ENCODE results near the gene EIF1.

Gene EIF1

DNA sequence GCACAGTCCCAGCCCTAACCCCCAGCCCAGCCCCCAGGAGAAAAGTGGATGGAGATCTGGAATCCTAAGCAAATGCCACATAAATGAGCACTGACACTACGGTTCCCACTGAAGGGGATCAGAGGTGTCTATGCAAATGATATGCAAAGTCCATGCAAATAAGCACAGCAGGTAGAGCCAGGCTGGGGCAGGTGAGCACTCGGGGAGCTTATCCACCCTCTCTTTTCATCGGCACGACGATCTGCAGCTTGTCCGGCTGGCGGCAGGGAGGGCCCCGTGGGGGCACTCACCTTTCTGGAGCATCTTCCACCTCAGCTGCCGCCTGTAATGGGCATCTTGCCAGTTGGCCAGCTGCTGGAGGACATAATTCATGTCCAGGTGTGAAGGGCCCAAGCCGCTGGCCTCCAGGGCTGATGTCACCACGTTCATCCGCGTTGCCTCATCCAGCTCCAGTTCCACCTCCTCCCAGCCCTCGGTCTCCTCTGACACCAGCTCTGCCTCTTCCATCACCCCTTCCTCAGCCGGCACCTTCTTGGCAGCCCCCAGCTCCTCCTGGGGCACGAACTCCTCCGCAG lies 35.9 kb downstream of the EIF1 start:
- peak; percentile 70 for TF ChIP-seq NFIC (IDR thresholded peaks at IDR 0.05)
- no peak; the same call in 1 of the 2 replicates for TF ChIP-seq TCF12 (IDR thresholded peaks at IDR 0.05; ENCODE audit: low read depth)
- TF ChIP-seq CEBPB (IDR thresholded peaks at IDR 0.05) = 0 out of 2 replicates have a peak, but pooled peaks have one; percentile 11

- TF ChIP-seq MAX (IDR thresholded peaks at IDR 0.05) (no peak), CEBPB (IDR thresholded peaks at IDR 0.05) (no peak), EP300 (IDR thresholded peaks at IDR 0.05; ENCODE audit: borderline replicate concordance) (no peak), NFIC (IDR thresholded peaks at IDR 0.05) (no peak), RAD21 (IDR thresholded peaks at IDR 0.05; ENCODE audit: low read depth) (no peak), FOXM1 (IDR thresholded peaks at IDR 0.05; ENCODE audit: borderline replicate concordance, low read depth) (no peak), TAF1 (IDR thresholded peaks at IDR 0.05; ENCODE audit: low read depth) (no peak), USF1 (IDR thresholded peaks at IDR 0.05) (no peak), CREB1 (IDR thresholded peaks at IDR 0.05; ENCODE audit: low read depth) (no peak), YY1 (IDR thresholded peaks at IDR 0.05; ENCODE audit: low read depth) (no peak), EGR1 (IDR thresholded peaks at IDR 0.05) (no peak), TEAD4 (IDR thresholded peaks at IDR 0.05) (no peak), TCF12 (IDR thresholded peaks at IDR 0.05; ENCODE audit: low read depth) (no peak), ZBTB7A (IDR thresholded peaks at IDR 0.05; ENCODE audit: low read depth) (no peak)
- TF ChIP-seq, protein P1, sequence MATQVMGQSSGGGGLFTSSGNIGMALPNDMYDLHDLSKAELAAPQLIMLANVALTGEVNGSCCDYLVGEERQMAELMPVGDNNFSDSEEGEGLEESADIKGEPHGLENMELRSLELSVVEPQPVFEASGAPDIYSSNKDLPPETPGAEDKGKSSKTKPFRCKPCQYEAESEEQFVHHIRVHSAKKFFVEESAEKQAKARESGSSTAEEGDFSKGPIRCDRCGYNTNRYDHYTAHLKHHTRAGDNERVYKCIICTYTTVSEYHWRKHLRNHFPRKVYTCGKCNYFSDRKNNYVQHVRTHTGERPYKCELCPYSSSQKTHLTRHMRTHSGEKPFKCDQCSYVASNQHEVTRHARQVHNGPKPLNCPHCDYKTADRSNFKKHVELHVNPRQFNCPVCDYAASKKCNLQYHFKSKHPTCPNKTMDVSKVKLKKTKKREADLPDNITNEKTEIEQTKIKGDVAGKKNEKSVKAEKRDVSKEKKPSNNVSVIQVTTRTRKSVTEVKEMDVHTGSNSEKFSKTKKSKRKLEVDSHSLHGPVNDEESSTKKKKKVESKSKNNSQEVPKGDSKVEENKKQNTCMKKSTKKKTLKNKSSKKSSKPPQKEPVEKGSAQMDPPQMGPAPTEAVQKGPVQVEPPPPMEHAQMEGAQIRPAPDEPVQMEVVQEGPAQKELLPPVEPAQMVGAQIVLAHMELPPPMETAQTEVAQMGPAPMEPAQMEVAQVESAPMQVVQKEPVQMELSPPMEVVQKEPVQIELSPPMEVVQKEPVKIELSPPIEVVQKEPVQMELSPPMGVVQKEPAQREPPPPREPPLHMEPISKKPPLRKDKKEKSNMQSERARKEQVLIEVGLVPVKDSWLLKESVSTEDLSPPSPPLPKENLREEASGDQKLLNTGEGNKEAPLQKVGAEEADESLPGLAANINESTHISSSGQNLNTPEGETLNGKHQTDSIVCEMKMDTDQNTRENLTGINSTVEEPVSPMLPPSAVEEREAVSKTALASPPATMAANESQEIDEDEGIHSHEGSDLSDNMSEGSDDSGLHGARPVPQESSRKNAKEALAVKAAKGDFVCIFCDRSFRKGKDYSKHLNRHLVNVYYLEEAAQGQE (IDR thresholded peaks at IDR 0.05; ENCODE audit: low read depth) = no peak
These were observed 36.4 kb downstream of the EIF1 start for GRCh38 chr17:41725134-41725533.

- no peak for TF ChIP-seq RAD21 (IDR thresholded peaks at IDR 0.05; ENCODE audit: low read depth)
- no peak for TF ChIP-seq ZBTB7A (IDR thresholded peaks at IDR 0.05; ENCODE audit: low read depth)
- no peak for TF ChIP-seq EGR1 (IDR thresholded peaks at IDR 0.05)
- no peak for TF ChIP-seq TEAD4 (IDR thresholded peaks at IDR 0.05)
- no peak for TF ChIP-seq FOXM1 (IDR thresholded peaks at IDR 0.05; ENCODE audit: borderline replicate concordance, low read depth)
- TF ChIP-seq CREB1 (IDR thresholded peaks at IDR 0.05; ENCODE audit: low read depth) = no peak
- no peak for TF ChIP-seq USF1 (IDR thresholded peaks at IDR 0.05)
- no peak for TF ChIP-seq MAX (IDR thresholded peaks at IDR 0.05)
- TF ChIP-seq EP300 (IDR thresholded peaks at IDR 0.05; ENCODE audit: borderline replicate concordance) = no peak
- TF ChIP-seq CEBPB (IDR thresholded peaks at IDR 0.05) = no peak
- TF ChIP-seq NFIC (IDR thresholded peaks at IDR 0.05) = no peak
- no peak for TF ChIP-seq YY1 (IDR thresholded peaks at IDR 0.05; ENCODE audit: low read depth)
- TF ChIP-seq, protein P1 (IDR thresholded peaks at IDR 0.05; ENCODE audit: low read depth) = no peak
- TF ChIP-seq TAF1 (IDR thresholded peaks at IDR 0.05; ENCODE audit: low read depth) = no peak
- no peak for TF ChIP-seq TCF12 (IDR thresholded peaks at IDR 0.05; ENCODE audit: low read depth)
These were observed 39.4 kb downstream of the EIF1 start for GRCh38 chr17:41728056-41728455.

GRCh38 chr17:41730479-41730878 lies 41.8 kb downstream of the EIF1 start:
- TF ChIP-seq TCF12 (IDR thresholded peaks at IDR 0.05; ENCODE audit: low read depth) (no peak), YY1 (IDR thresholded peaks at IDR 0.05; ENCODE audit: low read depth) (no peak), USF1 (IDR thresholded peaks at IDR 0.05) (no peak), ZBTB7A (IDR thresholded peaks at IDR 0.05; ENCODE audit: low read depth) (no peak), EGR1 (IDR thresholded peaks at IDR 0.05) (no peak)

- TF ChIP-seq TEAD4 (IDR thresholded peaks at IDR 0.05) (no peak), NFIC (IDR thresholded peaks at IDR 0.05) (no peak), MAX (IDR thresholded peaks at IDR 0.05) (no peak), CEBPB (IDR thresholded peaks at IDR 0.05) (no peak), YY1 (IDR thresholded peaks at IDR 0.05; ENCODE audit: low read depth) (no peak), USF1 (IDR thresholded peaks at IDR 0.05) (no peak), RAD21 (IDR thresholded peaks at IDR 0.05; ENCODE audit: low read depth) (no peak), TAF1 (IDR thresholded peaks at IDR 0.05; ENCODE audit: low read depth) (no peak), ZBTB7A (IDR thresholded peaks at IDR 0.05; ENCODE audit: low read depth) (no peak), FOXM1 (IDR thresholded peaks at IDR 0.05; ENCODE audit: borderline replicate concordance, low read depth) (no peak), EGR1 (IDR thresholded peaks at IDR 0.05) (no peak), EP300 (IDR thresholded peaks at IDR 0.05; ENCODE audit: borderline replicate concordance) (no peak), TCF12 (IDR thresholded peaks at IDR 0.05; ENCODE audit: low read depth) (no peak), CREB1 (IDR thresholded peaks at IDR 0.05; ENCODE audit: low read depth) (no peak)
- TF ChIP-seq, protein P1 (IDR thresholded peaks at IDR 0.05; ENCODE audit: low read depth) = no peak
These were observed 43.2 kb downstream of the EIF1 start for GRCh38 chr17:41731836-41732235.

All from Ishikawa (cell line).